ENCODE results near the gene FAM131B. TPM values are rescaled to one million over a fixed set of nuclear protein-coding genes. Genes with fewer than 3 reads are reported as not detected.
A peak's percentile ranks its signal among the peaks of the same experiment; 100 is the strongest.

Gene FAM131B
- total RNA-seq, 1 donor from 2014 or later = 3.1 TPM

- Mint-ChIP-seq H3K4me1 (ENCODE audit: low read depth) (peaks cover 40% of the 10 kb centered on the region), H3K27ac (ENCODE audit: unreplicated experiment) (no peak overlapping the region), H3K9me3 (ENCODE audit: low read depth) (no peaks in the 10 kb centered on the region), H3K27me3 (ENCODE audit: low read depth) (no peaks in the 10 kb centered on the region), H3K36me3 (ENCODE audit: low read depth) (peaks cover 32% of the 10 kb centered on the region), H3K4me3 (ENCODE audit: unreplicated experiment) (no peak overlapping the region)
- TF ChIP-seq CTCF (IDR thresholded peaks at IDR 0.05) = peak; percentile 18
- DNase-seq (ENCODE audit: low spot score) = no peak
Observed at GRCh38 chr7:143387156-143387975, 24.9 kb upstream of the FAM131B start.

- H3K4me1 Mint-ChIP-seq (ENCODE audit: low read depth) = peaks cover 28% of the 10 kb centered on the region
- no peak for TF ChIP-seq CTCF (IDR thresholded peaks at IDR 0.05)
- DNase-seq (ENCODE audit: low spot score) = peak; percentile 14
- no peak overlapping the region for H3K4me3 Mint-ChIP-seq (ENCODE audit: unreplicated experiment)
- peaks cover 28% of the 10 kb centered on the region for H3K36me3 Mint-ChIP-seq (ENCODE audit: low read depth)
- no peaks in the 10 kb centered on the region for H3K27me3 Mint-ChIP-seq (ENCODE audit: low read depth)
- H3K9me3 Mint-ChIP-seq (ENCODE audit: low read depth) = no peaks in the 10 kb centered on the region
- H3K27ac Mint-ChIP-seq (ENCODE audit: unreplicated experiment) = no peak overlapping the region
Observed at GRCh38 chr7:143385891-143386781, 23.6 kb upstream of the FAM131B start.

GRCh38 chr7:143384661-143385631 lies 22.4 kb upstream of the FAM131B start:
- Mint-ChIP-seq H3K9me3 (ENCODE audit: low read depth) (no peaks in the 10 kb centered on the region), H3K36me3 (ENCODE audit: low read depth) (peaks cover 21% of the 10 kb centered on the region), H3K4me3 (ENCODE audit: unreplicated experiment) (no peak overlapping the region), H3K27ac (ENCODE audit: unreplicated experiment) (no peak overlapping the region), H3K4me1 (ENCODE audit: low read depth) (peaks cover 19% of the 10 kb centered on the region), H3K27me3 (ENCODE audit: low read depth) (no peaks in the 10 kb centered on the region)
- DNase-seq (ENCODE audit: low spot score) = peak; percentile 56
- no peak for TF ChIP-seq CTCF (IDR thresholded peaks at IDR 0.05)

- H3K27me3 Mint-ChIP-seq (ENCODE audit: low read depth) = no peaks in the 10 kb centered on the region
- H3K9me3 Mint-ChIP-seq (ENCODE audit: low read depth) = no peaks in the 10 kb centered on the region
- no peak overlapping the region for H3K27ac Mint-ChIP-seq (ENCODE audit: unreplicated experiment)
- peak; percentile 18 for DNase-seq (ENCODE audit: low spot score)
- H3K4me3 Mint-ChIP-seq (ENCODE audit: unreplicated experiment) = no peak overlapping the region
- peaks cover 19% of the 10 kb centered on the region for H3K4me1 Mint-ChIP-seq (ENCODE audit: low read depth)
- peaks cover 13% of the 10 kb centered on the region for H3K36me3 Mint-ChIP-seq (ENCODE audit: low read depth)
- no peak for TF ChIP-seq CTCF (IDR thresholded peaks at IDR 0.05)
Observed at GRCh38 chr7:143384148-143384547, 21.6 kb upstream of the FAM131B start.
